G401.6 (cell line): ENCODE results near the gene FGD5.

ENCODE experiments used
- FAIRE-seq: peaks from 2 replicates; lab custom pipeline; 2012; peaks lifted over from hg19 to GRCh38; lab: Jason Lieb, UNC

Gene FGD5

DNA sequence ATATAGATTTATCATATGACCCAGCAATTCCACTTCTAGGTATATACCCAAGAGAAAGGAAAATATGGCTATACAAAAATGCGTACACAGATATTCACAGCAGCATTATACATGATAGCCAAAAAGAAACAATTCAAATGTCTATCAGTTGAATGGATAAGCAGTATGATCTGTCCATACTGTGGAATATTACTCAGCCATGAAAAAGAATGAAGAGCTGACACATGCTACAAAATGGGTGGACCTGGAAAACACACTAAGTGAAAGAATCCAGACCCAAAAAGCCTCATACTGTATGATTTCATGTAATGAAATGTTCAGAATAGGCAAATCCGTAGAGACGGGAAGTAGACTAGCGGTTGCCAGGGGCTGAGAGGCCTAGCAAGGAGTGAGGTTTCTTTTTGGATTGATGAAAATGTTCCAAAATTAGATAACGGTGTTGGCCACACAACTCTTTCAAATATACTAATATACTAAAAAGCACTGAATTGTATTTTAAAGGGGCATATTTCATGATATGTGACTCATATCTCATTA is 33.4 kb downstream of the FGD5 start:
- FAIRE-seq: no peak

DNA sequence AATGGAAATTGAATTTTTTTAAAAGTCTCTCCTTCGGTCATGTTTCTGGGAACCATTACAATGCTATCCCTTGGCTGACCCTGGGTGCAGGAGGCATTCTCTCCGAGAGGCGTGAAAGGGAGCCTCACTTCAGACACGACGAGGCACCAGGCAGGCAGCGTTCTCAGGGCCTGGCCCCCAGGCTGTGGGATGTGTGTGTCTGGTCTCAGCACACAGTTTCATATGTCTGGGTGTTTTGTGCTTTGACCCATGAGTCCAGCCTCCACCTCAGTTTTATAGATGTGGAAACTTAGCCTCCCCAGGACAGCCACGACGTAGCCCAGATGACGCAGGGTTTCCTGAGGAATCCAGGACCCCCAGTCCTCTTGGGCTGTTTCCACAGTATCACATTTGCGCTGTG is 34.0 kb downstream of the FGD5 start:
- FAIRE-seq: no peak

DNA sequence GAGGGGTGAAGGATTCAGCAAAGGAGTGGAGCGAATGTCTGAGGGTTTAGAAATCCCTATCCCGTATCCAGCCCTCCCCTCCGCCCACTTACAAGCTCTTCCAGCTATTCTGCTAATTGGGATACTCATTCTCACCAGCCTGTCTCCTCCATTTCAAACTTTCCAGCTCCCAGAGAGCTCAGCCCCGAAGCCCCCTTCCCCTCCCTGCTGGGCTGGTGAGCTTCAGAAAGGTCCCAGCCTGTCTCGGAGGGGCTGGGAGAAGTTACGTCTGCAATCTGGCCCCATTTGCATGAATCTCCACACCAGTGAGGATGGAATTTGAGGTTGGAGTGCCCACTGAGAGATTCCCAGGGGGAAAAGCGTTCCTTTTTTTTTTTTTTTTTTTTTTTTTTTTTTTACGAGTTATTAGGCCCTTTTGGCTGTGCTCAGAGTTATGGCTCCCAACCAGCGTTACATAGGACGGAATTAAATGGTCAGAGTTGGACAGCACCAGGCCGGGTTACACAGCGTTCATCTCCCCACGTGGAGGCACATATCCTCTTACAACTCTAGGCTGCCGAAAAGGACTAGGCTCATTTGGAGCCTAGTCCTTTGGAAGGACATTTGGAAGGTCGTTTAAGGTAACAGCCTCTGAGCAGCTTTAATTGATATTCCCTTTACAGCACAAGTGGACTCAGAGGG is 34.6 kb downstream of the FGD5 start:
- FAIRE-seq: no peak

DNA sequence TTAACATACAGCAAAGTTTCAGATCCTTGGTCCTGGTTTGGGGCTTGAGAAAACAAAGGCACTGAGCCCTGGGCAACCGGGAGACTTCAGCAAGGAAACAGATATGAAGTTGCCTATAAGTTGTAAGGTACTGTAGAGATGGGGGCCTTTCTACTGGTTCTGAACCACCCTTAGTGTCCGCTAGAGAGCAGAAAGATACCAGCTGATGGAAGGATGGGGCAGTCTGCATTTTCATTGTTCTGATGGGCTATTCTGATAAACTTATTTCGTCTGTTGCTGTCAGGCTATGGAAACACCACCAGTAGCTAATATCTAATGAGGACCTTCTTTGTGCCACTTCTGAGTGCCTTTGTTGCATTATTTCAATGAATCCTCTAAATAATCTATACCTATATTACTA is 38.7 kb downstream of the FGD5 start:
- no peak for FAIRE-seq

DNA sequence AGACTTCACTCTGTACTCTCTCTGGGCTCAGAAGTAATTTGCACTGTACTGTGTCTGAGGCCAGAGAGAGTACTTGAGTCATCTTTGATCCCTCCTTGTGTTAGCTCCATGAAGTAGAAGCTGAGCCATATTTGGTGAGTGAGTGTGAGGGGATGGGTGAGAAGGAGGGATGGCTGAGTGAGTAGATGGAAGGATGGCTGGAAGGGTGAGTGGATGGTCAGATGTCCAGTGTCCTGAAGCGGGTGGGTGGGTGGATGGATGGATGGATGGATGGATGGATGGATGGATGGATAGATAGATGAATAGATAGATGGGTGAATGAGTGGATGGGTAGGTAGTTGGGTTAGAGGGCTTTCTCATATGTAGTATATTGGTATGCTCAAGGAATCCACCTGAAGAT is 39.3 kb downstream of the FGD5 start:
- FAIRE-seq: no peak

DNA sequence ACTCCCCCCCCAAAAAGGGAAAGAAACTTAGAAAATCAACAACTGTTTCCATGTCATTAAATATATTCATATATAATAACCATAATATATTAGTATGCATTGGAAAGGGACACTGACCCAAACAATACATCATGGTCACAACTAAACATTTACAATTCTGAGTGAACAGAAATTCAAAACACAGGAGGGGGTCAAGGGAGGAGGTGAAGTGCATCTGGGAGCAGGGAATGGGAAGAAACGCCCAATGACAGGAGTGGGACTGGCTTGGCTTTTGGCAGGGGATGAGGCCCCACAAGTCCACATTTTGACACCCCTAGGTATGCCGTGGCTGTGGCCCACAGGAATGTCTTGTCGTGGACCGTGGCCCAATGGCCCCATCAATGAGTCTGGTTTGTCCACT is 41.1 kb downstream of the FGD5 start:
- no peak for FAIRE-seq

DNA sequence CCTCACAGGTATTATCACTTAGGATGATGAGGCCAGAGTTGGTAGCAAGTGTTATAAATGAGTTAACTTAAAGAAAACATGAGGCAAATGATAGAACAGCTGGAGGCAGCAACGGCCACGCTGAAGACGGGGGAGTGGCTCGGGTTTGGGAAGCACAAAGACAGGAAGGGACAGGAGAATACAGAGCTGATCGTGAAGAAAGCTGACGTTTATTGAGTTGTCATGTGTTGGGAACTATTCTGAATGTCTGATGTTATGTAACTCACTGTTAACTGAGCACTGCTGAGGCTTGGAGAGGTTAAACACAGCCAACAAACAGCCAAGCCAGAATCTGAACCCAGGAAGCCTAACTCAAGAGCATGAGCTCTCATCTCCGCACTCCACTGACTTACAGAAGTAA is 42.3 kb downstream of the FGD5 start:
- no peak for FAIRE-seq

DNA sequence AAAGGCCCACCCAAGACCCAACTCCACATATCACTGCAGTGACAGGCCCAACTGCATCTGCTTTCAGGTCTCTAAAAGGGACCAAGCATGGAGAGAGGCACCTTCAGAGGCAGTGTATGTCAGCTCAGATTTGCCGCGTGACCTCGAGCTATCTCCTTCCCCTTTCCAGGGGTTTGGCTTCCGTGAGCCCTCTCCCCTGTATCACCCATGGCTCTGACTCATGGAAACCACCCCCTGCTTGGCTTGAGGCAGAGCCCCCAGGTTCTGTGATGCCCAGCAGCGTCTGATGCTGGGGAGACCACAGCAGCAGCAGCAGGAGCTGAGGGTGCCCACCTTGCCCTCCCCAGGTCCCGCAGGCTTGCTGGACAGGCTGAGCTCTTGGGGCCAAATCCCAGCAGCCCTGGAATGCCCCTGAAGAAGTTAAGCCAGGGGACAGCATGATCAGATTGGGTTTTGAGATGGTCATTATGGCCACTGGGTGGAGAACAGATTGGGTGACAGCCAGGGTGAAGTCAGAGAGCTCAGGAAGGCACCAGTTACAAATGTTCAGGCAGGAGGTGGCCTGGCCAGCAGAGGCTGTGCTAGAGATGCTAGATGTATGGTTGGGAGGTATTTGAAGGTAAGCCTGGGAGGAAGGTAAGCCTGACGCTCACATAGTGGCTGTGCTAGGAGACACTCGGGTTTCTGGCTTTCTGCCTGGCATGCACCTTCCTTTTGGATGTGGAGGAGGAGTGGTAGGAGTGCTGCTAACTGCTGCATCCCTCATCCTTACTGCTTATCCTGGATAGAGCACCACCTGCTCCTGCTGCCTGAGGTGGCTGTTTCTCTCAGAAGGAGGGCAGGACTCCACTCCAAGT is 42.9 kb downstream of the FGD5 start:
- FAIRE-seq: no peak

DNA sequence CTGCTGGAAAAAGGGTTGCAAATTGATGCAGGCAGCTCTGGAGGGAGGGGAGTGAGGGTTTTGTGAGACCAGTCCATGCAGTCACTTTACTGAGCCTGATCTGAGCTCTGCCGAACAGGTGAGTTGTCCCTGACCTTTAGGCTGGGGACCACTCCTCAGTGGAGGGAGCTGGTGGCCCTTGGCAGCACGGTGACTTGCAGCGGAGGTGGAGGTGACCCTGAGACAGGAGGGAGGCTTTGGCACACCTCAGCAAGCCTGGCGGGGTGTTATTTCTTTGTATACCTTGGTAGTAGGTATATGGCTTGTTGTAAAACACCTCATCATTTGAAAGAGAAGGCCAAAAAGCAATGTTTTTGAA is 43.5 kb downstream of the FGD5 start:
- FAIRE-seq: no peak

DNA sequence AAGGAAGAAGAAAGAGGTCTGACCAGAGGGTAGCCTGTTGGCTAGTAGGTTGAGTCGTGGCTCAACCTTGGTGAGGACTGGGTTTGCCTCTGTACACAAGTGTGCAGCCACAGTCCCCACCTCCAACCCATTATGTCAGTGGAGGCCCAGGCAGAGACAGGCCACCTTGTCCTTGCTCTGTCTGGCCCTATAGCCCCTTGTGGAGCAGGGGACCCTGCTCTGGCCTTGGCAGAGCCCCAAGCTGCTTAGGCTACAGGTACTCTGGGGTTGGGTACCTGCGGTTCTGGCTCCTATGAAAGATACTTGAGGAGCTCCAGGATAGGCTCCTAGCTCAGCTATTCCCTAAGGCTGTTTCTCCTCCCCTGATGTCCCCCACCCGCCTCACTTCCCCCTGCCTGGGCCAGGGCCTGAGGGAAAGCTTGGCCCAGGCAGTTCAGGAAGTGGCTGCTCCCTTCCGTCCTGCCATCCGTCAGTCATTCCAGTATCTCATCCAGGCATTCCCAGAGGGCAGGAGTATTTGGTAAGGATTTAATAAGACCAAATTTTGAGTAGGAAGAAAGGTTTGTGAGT is 44.0 kb downstream of the FGD5 start:
- no peak for FAIRE-seq

DNA sequence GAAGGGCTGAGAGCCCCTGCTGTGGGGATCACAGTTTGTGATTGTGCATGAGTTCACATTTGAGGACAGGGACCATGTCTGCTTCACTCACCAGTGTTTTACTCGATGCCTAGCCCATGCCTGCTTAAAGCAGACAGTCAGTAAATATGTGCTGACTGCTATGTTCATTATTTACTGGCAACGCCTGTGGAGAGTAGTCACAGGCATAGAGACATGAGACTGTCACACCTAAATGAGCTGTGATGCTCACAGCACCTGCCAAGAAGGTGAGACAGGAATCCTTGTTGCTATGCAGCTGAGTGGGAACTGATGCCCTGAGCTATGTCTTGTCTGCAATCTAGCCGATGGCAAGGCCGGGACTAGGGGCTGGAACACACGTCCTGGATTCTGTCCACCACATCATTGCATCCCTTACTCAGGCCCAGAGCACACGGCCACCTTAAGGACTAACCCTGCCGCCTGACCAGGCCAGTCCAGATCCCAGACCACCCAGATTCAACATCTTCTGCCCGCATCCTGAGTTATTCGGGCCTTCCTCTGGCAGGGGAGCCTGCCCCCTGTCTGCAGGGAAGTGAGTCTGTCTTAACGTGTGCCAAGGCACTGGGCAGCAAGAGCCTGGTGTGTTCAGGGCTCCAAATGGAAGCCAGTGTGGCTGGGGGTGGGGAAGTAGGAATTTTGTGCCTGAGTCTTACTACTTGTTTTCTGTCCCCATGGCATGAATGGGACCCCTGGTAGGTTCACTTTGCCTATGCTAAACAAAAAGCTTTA is 44.8 kb downstream of the FGD5 start:
- no peak for FAIRE-seq

DNA sequence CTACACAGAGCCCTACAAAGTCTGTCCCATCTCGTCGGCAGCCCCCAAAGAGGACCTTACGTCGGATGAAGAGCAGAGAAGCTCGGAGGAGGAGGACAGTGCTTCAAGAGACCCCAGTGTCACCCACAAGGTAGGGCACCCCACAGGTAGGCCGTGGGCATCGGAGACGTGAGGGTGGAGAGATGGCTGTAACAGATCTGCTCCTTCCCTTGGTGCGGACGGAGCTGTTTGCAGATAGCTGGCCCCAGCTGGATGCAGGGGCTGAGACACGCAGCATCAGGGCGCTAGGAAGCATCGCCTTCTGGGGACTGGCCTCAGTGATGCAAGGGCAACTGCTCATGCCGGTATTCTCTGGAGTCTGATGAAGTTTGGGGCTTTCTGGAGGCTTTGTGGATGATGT is 45.4 kb downstream of the FGD5 start:
- FAIRE-seq: no peak

DNA sequence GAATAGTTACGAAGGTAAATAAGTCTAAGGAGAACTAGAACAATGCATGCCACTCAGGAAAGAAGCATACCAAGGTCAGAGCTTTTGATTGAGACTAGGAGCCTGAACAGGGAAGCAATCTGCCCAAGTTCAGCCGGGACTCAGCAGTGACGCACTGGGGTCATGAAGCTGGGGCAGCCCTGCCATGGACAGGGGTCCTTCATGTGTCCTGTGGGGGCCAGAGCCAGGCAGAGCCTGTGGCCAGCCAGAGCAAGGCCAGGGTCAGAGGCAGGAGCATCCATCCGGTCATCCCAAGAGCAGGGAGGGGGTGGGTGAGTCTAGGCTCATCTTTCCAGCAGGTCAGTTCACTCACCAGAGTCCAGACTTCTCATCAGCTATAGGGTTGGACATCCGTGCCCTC is 47.9 kb downstream of the FGD5 start:
- no peak for FAIRE-seq

DNA sequence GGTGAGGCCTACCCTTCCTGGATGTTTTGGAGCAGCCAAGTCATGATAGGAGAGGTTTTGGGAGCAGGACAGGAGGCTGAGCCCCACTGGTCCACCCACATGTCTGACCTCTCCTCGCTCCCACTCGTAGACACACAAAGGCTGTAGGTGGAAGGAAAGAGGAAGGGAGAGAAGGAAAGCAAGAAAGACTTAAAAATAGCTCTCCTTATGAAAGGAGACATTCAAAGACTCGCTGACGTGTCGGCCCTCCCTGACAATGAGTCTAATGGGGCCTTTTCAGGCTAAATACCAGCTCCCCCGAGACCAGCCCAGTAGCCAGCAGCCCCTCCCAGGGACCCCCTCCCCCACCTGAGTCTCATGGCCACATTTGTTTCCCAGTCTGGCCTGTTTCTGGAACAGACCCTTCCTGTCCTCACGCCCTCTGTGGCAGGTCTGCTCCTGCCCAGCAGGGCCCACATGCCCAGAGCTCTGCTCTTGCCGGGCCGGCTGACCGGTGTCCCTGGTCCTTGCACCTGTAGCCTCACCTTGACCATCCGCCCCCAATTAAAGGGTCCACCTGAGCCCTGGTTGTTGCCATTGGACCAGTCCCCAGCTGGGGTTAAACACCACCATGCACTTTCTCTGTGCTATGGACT is 49.3 kb downstream of the FGD5 start:
- FAIRE-seq: no peak

DNA sequence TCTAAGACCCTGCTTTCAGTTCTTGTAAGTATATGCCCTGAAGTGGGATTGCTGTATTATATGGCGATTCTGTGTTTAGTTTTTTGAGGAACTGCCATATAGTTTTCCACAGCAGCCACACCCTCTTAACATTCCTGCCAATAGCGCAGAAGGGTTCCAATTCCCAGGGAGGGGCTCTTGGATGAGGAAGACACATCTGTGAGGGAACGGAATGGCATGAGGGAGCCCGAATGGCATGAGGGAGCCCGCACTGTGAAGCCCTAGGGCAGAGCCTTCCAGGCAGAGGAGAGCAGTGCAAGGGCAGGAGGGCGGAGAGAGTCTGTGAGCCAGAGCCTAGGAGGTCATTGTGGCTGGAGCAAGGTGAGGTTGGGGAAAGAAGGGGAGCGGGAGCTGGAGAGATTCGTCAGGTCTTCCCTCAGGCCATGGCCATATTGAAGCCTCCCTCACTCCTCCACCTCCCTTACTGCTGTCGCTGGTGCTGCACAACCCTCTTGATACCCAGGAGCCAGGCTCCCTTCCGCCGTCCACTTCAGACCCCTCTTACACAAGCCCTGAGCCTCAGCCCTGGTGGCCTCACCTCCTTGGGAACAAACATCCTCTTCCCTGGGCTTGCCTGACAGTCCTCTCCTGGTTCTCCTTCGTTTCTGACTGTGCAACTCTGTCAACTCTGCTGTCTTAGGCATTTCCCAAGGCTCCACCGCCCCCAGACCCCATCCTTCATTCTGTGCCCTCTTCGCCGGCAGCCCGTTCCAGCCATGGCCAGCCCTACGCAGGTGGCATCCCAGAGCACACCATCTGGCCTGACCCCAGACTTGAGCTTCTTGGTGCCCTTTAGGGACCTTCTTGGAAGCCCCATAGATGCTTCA is 51.4 kb downstream of the FGD5 start:
- no peak for FAIRE-seq

DNA sequence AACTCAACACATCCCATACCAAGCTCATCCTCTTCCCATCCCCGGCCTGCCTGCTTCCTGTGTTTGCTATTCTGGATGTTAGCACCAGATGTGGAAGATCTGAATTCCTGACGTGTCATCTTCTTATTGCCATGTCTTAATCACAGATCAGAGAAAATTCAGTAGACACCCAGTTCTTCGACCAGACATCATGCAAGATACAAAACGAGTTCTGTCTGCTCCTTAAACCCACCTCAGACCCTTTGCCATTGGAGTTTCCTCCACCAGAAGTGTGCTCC is 52.0 kb downstream of the FGD5 start:
- no peak for FAIRE-seq

DNA sequence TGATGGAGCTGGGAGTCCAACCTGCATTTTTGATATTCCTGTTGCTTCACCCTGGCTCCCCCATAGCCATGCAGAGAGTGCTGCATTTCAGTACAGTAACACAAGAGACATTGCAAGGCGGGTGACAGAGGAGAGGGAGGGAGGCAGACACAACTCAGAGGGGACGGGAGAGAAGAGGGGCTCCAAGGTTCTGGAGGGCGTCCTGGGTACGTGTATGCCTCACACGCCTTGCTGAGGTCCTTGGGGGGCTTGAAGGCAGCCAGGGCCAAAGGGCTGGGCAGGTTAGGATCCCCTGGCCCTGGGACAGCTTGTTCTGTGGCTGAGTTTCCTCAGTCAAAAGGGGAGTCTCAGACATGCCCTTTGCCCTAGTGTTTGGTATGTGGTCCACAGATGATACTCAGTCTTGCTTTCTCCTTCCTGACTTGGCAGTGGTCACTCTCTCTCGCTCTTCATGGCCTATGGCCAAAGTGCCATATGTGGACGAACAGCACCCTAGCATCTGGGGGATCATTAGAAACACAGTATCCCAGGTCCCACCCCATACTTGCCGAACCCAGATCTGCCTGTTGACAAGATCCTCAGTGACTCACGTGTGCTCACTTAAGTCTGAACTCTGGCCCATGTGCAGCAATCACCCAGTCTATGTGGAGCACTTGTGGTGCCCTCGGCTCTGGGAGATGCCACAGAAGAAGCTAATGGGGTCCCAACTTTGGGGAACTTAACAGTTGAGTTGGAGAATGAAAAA is 52.9 kb downstream of the FGD5 start:
- no peak for FAIRE-seq

DNA sequence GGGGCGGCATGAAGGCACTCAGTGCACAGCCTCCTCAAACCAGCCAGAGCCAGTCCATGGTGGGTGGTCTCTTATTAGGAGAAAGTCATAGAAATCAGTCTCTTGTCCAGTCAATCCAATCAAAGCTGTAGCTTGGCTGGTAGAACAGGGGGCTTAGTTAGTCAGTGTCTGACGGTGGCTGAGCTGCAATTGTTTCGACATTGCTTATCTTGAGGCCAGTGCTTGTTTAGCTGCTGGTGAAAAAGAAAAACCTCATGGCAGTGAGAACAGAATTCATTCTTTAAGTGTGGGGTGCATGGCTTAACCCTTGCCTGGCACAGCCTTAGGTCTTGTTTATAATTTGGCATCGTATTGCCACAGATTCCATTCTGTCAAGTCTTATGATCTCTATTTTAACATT is 53.9 kb downstream of the FGD5 start:
- FAIRE-seq: no peak

DNA sequence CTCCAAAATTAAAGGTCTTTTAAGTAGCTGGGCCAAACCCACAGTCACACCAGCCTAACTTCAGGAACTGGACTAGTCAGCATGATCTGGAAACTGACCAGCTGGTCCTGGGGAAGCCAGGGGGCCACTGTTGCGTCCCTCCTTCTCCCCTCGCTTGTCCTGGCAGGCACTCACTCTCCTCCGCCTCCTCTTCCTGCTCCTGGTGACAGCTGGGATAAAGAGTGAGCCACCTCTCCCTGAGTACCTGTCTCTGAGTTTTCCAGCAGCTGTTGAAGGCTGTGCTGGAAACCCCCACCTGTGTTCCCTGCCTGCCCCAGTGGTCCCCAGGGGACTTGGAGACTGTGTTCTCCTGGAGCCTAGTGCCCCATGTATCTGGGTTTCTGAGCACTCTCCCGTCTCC is 56.0 kb downstream of the FGD5 start:
- no peak for FAIRE-seq

DNA sequence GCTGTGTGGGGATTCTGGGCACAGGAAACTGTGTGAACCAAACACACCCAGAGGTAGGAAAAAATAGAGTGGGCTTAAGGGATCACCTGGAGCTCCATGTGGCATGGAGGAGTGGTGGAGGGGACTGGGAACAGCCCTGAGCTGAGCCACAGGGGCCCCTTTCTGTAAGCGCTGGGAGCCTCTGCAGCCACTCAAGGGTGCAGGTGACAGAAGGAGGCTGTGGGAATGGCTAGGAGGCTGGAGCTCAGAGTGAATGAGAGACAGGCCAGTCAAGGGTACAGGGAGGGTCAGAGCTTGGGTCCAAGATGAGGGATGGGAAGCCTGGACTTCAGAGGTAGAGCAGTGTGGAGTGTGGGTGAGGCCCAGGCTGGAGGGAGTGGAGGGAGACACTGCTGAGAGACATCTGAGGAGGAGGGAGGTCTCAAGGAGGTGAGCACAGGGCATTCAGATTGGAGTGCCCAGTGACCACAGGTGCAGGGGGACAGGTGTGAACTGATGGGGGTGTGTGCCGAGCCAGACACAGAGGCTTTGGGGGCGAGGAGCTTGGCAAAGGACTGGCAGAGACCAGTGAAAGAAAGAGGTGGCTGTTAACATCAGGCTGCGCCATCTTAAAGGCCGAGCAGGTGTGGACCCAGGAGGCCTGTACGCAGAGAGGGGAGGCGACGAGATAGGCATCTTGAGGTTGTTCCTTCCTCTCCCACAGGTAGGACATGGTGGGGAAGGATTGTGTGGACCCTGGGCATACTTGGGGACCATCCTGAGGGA is 56.8 kb downstream of the FGD5 start:
- no peak for FAIRE-seq
